Rectal smooth muscle tissue (tissue), 1 donor: ENCODE results near the gene CCDC30.

Experiments used
- H3K27ac ChIP-seq: one replicate; pipeline ENCODE4 v1.7.0; 2013; ENCODE audit warnings: low read depth, low read length, inconsistent platforms
- H3K27me3 ChIP-seq: one replicate; pipeline ENCODE4 v1.7.0; 2013; ENCODE audit warnings: low read length; ENCODE audit not compliant: control insufficient read depth, insufficient read depth
- H3K36me3 ChIP-seq: one replicate; pipeline ENCODE4 v1.7.0; 2013; ENCODE audit warnings: low read length; ENCODE audit not compliant: control insufficient read depth, insufficient read depth
- H3K4me1 ChIP-seq: one replicate; pipeline ENCODE4 v1.7.0; 2013; ENCODE audit warnings: low read length; ENCODE audit not compliant: control insufficient read depth, insufficient read depth
- H3K4me3 ChIP-seq: one replicate; pipeline ENCODE4 v1.7.0; 2013; ENCODE audit warnings: low read length
- H3K9ac ChIP-seq: one replicate; pipeline ENCODE4 v1.7.0; 2013; ENCODE audit warnings: low read length

CCDC30 gene

DNA sequence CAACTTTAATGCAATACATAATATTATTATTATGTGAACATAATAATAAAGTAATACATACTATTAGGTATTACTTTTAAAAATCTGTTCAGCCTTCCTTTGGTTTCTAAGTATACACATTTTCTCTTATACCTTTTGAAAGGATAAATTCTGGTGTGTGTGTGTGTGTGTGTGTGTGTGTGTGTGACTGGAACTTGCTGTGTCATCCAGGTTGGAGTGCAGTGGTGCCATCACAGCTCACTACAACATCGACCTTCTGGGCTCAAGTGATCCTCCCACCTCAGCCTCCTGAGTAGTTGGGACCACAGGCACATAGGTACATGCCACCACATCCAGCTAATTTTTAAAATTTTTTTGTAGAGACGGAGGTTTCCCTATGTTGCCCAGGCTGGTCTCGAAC lies 88.5 kb downstream of the CCDC30 start:
- H3K9ac ChIP-seq = no peak overlapping the region
- no peaks in the 10 kb centered on the region for H3K36me3 ChIP-seq
- no peak overlapping the region for H3K4me3 ChIP-seq
- H3K27ac ChIP-seq = no peak overlapping the region
- H3K27me3 ChIP-seq = no peaks in the 10 kb centered on the region
- no peaks in the 10 kb centered on the region for H3K4me1 ChIP-seq

- no peaks in the 10 kb centered on the region for H3K36me3 ChIP-seq
- H3K27me3 ChIP-seq = no peaks in the 10 kb centered on the region
- H3K4me3 ChIP-seq = no peak overlapping the region
- H3K4me1 ChIP-seq = no peaks in the 10 kb centered on the region
- H3K27ac ChIP-seq = no peak overlapping the region
- no peak overlapping the region for H3K9ac ChIP-seq
Observed at GRCh38 chr1:42552636-42553035, 89.5 kb downstream of the CCDC30 start.

DNA sequence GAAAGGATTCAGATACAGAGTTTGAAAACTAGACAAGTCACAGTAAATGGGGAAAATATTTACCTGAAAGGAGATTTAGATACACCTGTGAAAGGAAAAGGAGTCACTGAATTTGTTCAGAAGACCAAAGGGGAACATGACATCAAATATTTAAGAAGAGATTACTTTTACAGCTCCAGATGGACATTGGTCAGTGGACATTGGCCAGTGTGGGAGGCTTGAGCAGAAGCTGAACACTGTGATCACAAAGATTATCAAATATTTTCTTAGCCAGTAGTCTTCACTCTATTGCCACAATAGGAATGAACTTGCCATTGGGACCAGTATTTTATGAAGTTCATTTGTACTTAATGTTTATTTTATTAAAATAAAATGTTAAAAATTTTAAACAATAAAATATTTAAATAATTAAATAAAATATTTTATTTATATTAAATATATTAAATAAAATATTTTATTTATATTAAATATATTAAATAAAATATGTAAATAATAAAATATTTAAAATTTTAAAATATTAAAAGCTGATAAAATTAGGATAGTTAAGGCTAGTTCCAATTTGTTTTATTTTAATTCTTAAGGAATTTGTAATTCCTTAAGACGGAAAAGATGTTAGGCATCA lies 94.3 kb downstream of the CCDC30 start:
- Histone ChIP-seq H3K4me1 (no peaks in the 10 kb centered on the region), H3K9ac (no peak overlapping the region), H3K27me3 (no peaks in the 10 kb centered on the region), H3K27ac (no peak overlapping the region), H3K4me3 (no peak overlapping the region), H3K36me3 (no peaks in the 10 kb centered on the region)

- Histone ChIP-seq H3K4me3 (no peak overlapping the region), H3K27me3 (no peaks in the 10 kb centered on the region), H3K9ac (no peak overlapping the region), H3K36me3 (no peaks in the 10 kb centered on the region), H3K4me1 (no peaks in the 10 kb centered on the region), H3K27ac (no peak overlapping the region)
Observed at GRCh38 chr1:42567038-42567437, 104.0 kb downstream of the CCDC30 start.

- no peak overlapping the region for H3K4me3 ChIP-seq
Observed at GRCh38 chr1:42576935-42577334, 113.8 kb downstream of the CCDC30 start.

GRCh38 chr1:42586016-42586415 lies 122.9 kb downstream of the CCDC30 start:
- Histone ChIP-seq H3K27me3 (no peaks in the 10 kb centered on the region), H3K36me3 (no peaks in the 10 kb centered on the region), H3K27ac (no peak overlapping the region), H3K9ac (no peak overlapping the region), H3K4me1 (no peaks in the 10 kb centered on the region), H3K4me3 (no peak overlapping the region)

More at GRCh38 chr1:42576935-42577334, 113.8 kb downstream of the CCDC30 start:
- no peaks in the 10 kb centered on the region for H3K4me1 ChIP-seq
- no peaks in the 10 kb centered on the region for H3K27me3 ChIP-seq
- H3K36me3 ChIP-seq = no peaks in the 10 kb centered on the region
- no peak overlapping the region for H3K27ac ChIP-seq
- H3K9ac ChIP-seq = no peak overlapping the region

GRCh38 chr1:42587753-42588152 lies 124.7 kb downstream of the CCDC30 start:
- H3K27ac ChIP-seq = no peak overlapping the region
- no peaks in the 10 kb centered on the region for H3K4me1 ChIP-seq
- H3K36me3 ChIP-seq = no peaks in the 10 kb centered on the region
- no peaks in the 10 kb centered on the region for H3K27me3 ChIP-seq
- H3K9ac ChIP-seq = no peak overlapping the region
- H3K4me3 ChIP-seq = no peak overlapping the region

DNA sequence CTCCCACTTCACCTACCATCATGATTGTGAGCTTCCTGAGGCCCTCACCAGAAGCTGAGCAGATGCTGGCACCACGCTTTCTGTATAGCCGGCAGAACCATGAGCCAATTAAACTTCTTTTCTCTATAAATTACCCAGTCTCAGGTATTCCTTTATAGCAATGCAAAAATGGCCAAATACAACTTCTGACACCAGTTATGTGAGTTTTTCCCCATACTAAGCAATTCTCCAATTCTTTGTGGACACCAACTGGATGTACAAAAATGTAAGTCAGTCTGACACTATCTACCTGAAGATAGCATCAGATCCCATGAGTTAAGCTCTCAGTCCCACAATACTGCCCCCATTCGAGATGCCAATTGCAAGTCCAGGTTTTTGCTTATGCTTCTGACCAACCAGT lies 129.7 kb downstream of the CCDC30 start:
- no peak overlapping the region for H3K27ac ChIP-seq
- H3K4me3 ChIP-seq = no peak overlapping the region
- H3K27me3 ChIP-seq = no peaks in the 10 kb centered on the region
- H3K4me1 ChIP-seq = no peaks in the 10 kb centered on the region
- no peak overlapping the region for H3K9ac ChIP-seq
- no peaks in the 10 kb centered on the region for H3K36me3 ChIP-seq

DNA sequence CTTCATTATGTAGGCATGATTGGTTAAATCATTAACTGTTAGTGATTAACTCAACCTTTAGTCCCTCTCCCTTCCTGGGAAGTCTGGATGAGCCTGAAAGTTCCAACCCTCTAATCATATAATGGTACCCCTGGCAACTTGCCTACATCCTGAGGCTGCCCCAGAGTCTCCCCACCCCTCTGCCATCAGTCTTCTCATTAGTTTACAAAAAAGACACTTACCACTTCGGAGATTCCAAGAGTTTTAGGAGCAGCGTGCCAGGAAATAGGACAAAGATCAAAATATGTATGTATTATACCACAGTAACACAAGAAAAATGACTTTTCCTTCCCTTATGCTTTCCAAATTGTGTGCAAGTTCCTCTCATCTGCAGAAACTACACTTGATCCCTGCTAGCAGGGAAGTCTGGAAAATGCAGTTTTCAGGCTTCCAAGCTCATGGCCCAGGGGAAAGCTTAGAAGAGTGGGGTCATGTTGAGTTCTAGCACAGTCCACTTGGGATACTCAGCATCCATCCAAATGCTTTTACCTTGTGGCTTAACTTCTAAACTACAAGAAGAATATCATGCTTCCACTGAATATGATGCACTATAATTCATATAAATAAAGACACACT lies 130.5 kb downstream of the CCDC30 start:
- Histone ChIP-seq H3K4me1 (no peaks in the 10 kb centered on the region), H3K27ac (no peak overlapping the region), H3K9ac (no peak overlapping the region), H3K4me3 (no peak overlapping the region), H3K36me3 (no peaks in the 10 kb centered on the region), H3K27me3 (no peaks in the 10 kb centered on the region)

GRCh38 chr1:42601472-42601871 lies 138.4 kb downstream of the CCDC30 start:
- Histone ChIP-seq H3K27me3 (no peaks in the 10 kb centered on the region), H3K4me3 (no peak overlapping the region), H3K36me3 (no peaks in the 10 kb centered on the region), H3K4me1 (no peaks in the 10 kb centered on the region), H3K27ac (no peak overlapping the region), H3K9ac (no peak overlapping the region)

GRCh38 chr1:42613803-42614131 lies 150.7 kb downstream of the CCDC30 start:
- H3K27me3 ChIP-seq = no peaks in the 10 kb centered on the region
- H3K4me1 ChIP-seq = no peaks in the 10 kb centered on the region
- no peak overlapping the region for H3K27ac ChIP-seq
- H3K36me3 ChIP-seq = no peaks in the 10 kb centered on the region
- no peak overlapping the region for H3K4me3 ChIP-seq
- no peak overlapping the region for H3K9ac ChIP-seq

DNA sequence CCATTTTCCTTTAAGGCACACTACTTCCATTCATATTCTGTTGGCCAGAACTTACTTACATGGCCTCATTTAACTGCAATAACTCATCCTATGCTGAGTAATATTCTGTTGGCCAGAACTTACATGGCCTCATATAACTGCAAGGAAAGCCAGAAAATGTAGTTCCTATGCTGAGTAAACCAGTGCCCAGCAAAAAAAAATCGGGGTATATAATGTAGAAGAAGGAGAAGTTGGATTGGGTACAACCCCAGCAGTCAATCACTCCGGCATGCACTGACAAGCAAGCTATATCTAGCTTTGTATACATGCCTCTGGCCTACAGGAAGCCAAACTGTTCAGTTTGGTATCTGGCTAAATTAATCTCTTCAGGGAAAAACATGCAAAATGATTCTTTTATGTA lies 155.8 kb downstream of the CCDC30 start:
- H3K27me3 ChIP-seq = no peaks in the 10 kb centered on the region
- no peaks in the 10 kb centered on the region for H3K36me3 ChIP-seq
- H3K9ac ChIP-seq = no peak overlapping the region
- H3K4me1 ChIP-seq = no peaks in the 10 kb centered on the region
- no peak overlapping the region for H3K4me3 ChIP-seq
- no peak overlapping the region for H3K27ac ChIP-seq

DNA sequence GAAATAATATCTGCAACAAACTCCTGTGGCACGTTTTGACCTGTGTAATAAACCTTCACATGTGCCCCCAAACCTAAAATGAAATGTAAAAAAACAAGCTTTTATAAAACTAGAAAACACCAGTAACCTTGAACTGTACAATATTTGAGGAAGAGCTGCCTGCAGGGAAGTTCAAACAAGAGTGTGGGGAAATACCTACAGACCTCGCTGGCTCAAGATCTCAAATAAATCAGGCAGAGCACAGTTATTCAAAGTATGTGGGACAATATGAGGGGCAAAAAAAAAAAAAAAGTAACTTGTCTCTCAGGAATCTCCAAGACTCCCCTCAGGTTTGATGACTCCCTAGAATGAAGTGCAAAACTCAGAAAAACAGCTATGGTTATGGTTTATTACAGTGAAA lies 157.2 kb downstream of the CCDC30 start:
- Histone ChIP-seq H3K36me3 (no peaks in the 10 kb centered on the region), H3K9ac (no peak overlapping the region), H3K4me1 (no peaks in the 10 kb centered on the region), H3K27ac (no peak overlapping the region), H3K27me3 (no peaks in the 10 kb centered on the region), H3K4me3 (no peak overlapping the region)
